ENCODE data around the gene TTLL1. TPM values are rescaled to one million over a fixed set of nuclear protein-coding genes. Genes with fewer than 3 reads are reported as not detected.

TTLL1 gene
- total and polyA plus RNA-seq, 2 of the 4 experiments (the other 2 are of a cell fraction), result 10.8 to 13.2 TPM

DNA sequence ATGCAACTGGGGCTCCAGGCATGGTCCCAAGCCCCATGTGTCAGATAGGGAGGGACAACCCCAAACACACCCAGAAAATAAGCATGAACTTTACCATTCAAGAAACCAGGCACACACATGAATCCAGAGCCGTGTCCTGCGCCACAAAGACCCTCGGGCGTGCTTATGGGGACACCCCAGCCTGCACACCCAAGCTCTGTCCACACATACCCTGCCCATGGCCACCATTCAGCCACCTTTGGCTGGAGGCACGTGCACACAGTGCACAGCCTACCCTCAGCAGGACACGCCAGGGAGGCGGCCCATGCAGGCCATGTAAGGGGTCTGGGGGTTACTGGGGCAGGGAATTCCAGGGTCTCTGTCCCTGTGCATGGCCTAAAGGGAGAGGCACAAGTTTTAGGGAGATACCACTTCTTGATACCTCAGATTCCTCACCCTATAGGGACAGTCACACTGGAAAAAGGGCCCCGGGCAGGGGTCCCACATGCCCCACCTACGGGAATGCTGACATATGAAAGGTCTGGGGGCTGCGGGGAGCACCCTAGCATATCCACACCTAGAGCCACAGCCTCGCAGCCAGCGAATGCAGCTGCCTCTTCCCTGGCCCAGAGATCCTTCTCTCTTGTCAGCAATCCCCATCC is 94.8 kb downstream of the TTLL1 start (continued):
- no peak for TF ChIP-seq BHLHE40 (IDR thresholded peaks at IDR 0.05; ENCODE audit: low read depth, low read length)

DNA sequence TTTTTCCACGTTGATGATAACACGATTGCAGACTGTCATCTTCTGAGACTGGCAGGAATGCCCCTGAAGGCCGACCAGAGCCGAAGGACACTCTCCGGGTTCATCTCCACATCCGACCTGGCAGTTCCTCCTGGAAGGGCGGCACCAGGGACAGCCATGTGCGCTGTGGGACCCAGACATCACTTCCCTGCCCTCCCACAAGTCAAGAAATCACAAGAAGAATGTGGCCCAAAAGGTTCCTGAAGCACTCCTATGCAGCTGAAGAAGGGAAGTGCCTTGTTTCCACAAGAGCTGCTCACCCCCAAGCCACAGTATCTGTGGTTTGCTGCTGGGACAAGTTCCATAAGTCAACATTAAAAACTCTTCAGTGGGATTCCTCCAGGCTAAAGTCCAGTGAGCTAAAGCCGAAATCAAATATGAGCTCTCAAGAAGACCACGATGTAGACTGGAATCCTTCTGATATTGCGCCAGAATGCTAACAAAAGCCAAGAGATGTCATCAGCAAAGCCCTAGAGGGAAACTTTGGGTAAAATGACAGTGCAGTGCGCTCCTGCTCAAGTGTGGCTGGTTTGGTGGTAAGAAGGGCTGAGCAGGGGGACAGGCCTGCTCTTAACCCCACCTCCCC is 95.4 kb downstream of the TTLL1 start:
- ATAC-seq (ENCODE audit: low read depth), result peak; percentile 3; the same call in 1 of the 2 replicates
- Histone ChIP-seq H3K4me2 (ENCODE audit: low read depth, low read length) (peak overlapping the region; percentile 78), H4K8ac (ENCODE audit: low read depth in 2 of 2, low read length in 2 of 2) (peak overlapping the region; percentile 29 to 92; a peak in 3 of 4 replicates), H3K23ac (ENCODE audit: low read depth, low read length) (peak overlapping the region; percentile 97), H2BK20ac (ENCODE audit: low read depth, low read length) (peak overlapping the region; percentile 79), H3K9me1 (ENCODE audit: insufficient read depth, low read length) (peaks cover 38% of the 10 kb centered on the region), H3K9ac (ENCODE audit: low read depth, low read length) (peak overlapping the region; percentile 90; the same call in 1 of the 2 replicates), H3K56ac (ENCODE audit: extremely low read depth, insufficient read depth, low read length) (0 out of 2 replicates have a peak overlapping the region, but pooled peaks have one; percentile 93), H3K79me1 (ENCODE audit: low read depth in 1 of 2, low read length in 2 of 2) (peaks cover 13 to 76% of the 10 kb centered on the region in 2 experiments), H2BK15ac (ENCODE audit: low read depth, low read length) (peak overlapping the region; percentile 57; the same call in 2 of the 3 replicates), H2BK5ac (ENCODE audit: low read depth, low read length, poor library complexity, severe bottlenecking) (peak overlapping the region; percentile 95), H2AK5ac (ENCODE audit: low read depth, low read length) (peak overlapping the region; percentile 98), H3K27me3 (ENCODE audit: control insufficient read depth, insufficient read depth, low read length) (no peaks in the 10 kb centered on the region), H4K5ac (ENCODE audit: low read depth, low read length) (peak overlapping the region; percentile 73), H3K14ac (replicated peaks; ENCODE audit: low read depth, low read length) (peak overlapping the region; percentile 96), H2BK120ac (ENCODE audit: low read depth, low read length) (peak overlapping the region; percentile 82), H3K27ac (ENCODE audit: insufficient read depth, low read length) (peak overlapping the region; percentile 98), H2AK9ac (replicated peaks; ENCODE audit: low read depth, low read length, poor library complexity) (peak overlapping the region; percentile 74), H4K20me1 (ENCODE audit: insufficient read depth, low read length) (peaks cover 35% of the 10 kb centered on the region), H3K4ac (ENCODE audit: low read depth, low read length) (peak overlapping the region; percentile 96), H2AFZ (replicated peaks; ENCODE audit: low read length, poor library complexity) (peak overlapping the region; percentile 4), H3K9me3 (ENCODE audit: control insufficient read depth, insufficient read depth, low read length) (no peaks in the 10 kb centered on the region), H3K4me1 (ENCODE audit: control insufficient read depth, insufficient read depth, low read length) (peaks cover 40% of the 10 kb centered on the region), H3K36me3 (ENCODE audit: control insufficient read depth, insufficient read depth, low read length) (no peaks in the 10 kb centered on the region), H3K18ac (ENCODE audit: low read depth, low read length) (peak overlapping the region; percentile 83), H4K91ac (ENCODE audit: insufficient read depth, low read depth, low read length) (peak overlapping the region; percentile 89), H3K4me3 (ENCODE audit: insufficient read depth, low read depth, low read length) (no peak overlapping the region)
- DNase-seq, result peak; percentile 60
- 50% methylated on average over 2 of the region's 12 CpGs; no CpG with 5 or more reads in 1 of the 2 experiments for WGBS, 2 experiments (ENCODE audit: extremely low coverage in 2 of 2, insufficient read length in 1 of 2)
- in situ Hi-C loops (cut with MboI; ENCODE audit: low sequenced_read_pairs), result no loop called here
- BruUV-seq (replicated peaks), result no TSS peak
- CTCF ChIA-PET, result no interaction called here
- dilution Hi-C loops (cut with HindIII; ENCODE audit: low sequenced_read_pairs, unreplicated experiment), result no loop called here
- TF ChIP-seq, protein P1, sequence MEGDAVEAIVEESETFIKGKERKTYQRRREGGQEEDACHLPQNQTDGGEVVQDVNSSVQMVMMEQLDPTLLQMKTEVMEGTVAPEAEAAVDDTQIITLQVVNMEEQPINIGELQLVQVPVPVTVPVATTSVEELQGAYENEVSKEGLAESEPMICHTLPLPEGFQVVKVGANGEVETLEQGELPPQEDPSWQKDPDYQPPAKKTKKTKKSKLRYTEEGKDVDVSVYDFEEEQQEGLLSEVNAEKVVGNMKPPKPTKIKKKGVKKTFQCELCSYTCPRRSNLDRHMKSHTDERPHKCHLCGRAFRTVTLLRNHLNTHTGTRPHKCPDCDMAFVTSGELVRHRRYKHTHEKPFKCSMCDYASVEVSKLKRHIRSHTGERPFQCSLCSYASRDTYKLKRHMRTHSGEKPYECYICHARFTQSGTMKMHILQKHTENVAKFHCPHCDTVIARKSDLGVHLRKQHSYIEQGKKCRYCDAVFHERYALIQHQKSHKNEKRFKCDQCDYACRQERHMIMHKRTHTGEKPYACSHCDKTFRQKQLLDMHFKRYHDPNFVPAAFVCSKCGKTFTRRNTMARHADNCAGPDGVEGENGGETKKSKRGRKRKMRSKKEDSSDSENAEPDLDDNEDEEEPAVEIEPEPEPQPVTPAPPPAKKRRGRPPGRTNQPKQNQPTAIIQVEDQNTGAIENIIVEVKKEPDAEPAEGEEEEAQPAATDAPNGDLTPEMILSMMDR (conservative IDR thresholded peaks at IDR 0.05; ENCODE audit: low read depth, low read length), result no peak
- TF ChIP-seq CEBPB (IDR thresholded peaks at IDR 0.05; ENCODE audit: low read depth, low read length) (peak; percentile 89), NFE2L2 (IDR thresholded peaks at IDR 0.05; ENCODE audit: low read depth, low read length) (no peak), ELK1 (IDR thresholded peaks at IDR 0.05; ENCODE audit: borderline replicate concordance, low read depth, low read length) (no peak), MXI1 (IDR thresholded peaks at IDR 0.05; ENCODE audit: borderline replicate concordance, low read depth, low read length) (no peak), SMC3 (IDR thresholded peaks at IDR 0.05; ENCODE audit: low read depth, low read length) (no peak), RFX5 (IDR thresholded peaks at IDR 0.05; ENCODE audit: low read depth, low read length) (no peak), MAZ (IDR thresholded peaks at IDR 0.05; ENCODE audit: borderline replicate concordance, low read depth, low read length) (no peak)
- POLR2A ChIA-PET (ENCODE audit: unreplicated experiment), result interaction anchor here (0.6 kb wide), 2 partner anchors 72 to 170 kb away, joined by 3 read pairs; no protein-coding TSS in a partner anchor
- intact Hi-C loops (cut with micrococcal nuclease), result loop anchor here (2.0 kb wide), 1 partner anchor 21 kb away; the partner anchor contains the start of gene PACSIN2
